ENCODE results near the gene NHSL1.
A peak's percentile ranks its signal among the peaks of the same experiment; 100 is the strongest.

Gene NHSL1

DNA sequence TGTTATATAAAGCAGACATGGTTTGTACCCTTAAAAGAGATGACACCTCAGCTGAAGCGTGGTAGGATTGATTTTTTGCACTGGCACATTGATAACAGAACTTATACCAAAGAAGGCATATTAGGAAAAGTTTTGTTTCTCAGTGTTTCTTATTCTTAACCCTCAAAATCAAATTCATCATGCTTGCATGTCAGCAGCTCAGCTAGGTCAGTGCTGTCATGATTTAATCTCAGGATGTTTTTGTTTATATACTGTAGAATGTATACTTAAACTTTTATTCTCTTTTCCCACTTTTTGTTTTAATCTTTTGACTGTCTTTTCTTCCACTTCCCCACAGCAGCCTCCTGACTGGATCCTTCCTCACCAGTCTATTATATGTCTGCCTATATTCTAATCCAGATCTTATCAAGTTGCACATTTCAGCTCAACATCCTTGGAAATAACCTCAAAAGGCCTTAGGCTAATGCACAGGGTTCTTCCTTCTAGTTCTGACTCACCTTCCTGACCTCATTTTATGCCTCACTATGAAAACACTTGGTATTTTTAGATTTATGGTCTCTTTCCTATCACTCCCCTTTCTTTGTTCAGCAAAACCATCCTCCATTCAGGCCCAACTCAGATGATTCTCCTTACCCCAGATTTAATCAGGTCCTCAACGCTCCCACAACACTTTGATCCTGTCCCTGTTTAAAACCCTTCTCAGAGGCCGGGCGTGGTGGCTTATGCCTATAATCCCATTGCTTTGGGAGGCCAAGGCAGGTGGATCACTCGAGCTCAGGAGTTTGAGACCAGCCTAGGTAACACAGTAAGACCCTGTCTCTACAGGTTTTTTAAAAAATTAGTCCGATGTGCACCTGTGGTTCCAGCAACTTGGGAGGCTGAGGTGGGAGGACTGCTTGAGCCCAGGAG is 88.1 kb downstream of the NHSL1 start:
- H3K4me3 ChIP-seq (ENCODE audit: low read depth, low read length) = no peak overlapping the region
- TF ChIP-seq CTCF (IDR thresholded peaks at IDR 0.05; ENCODE audit: low read depth, low read length) = no peak

DNA sequence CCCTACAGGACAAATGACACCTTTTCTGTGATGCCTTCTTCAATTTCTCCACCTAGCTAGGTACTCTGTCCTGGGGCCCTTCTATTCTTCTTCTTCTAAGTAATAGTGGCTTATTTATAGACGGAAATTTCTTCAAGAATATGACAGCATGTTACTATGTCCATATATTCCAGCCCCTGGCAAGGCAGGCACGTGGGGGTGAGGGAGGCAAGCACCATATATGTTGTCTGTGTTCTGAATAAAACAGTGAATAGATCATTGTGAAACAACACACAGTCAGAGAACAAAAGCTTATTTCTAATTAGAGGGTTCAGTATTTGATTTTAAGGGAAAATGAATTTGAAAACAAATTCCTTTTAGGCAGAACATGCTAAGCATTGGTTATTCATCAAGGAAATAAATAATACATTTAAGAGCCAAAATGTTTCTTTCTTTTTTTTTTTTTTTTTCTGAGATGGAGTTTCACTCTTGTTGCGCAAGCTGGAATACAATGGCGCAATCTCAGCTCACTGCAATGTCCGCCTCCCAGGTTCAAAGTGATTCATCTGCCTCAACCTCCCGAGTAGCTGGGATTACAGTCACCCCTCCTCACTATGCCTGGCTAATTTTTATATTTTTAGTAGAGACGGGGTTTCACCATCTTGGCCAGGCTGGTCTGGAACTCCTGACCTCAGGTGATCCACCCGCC is 89.1 kb downstream of the NHSL1 start:
- no peak for TF ChIP-seq CTCF (IDR thresholded peaks at IDR 0.05; ENCODE audit: low read depth, low read length)
- no peak overlapping the region for H3K4me3 ChIP-seq (ENCODE audit: low read depth, low read length)

DNA sequence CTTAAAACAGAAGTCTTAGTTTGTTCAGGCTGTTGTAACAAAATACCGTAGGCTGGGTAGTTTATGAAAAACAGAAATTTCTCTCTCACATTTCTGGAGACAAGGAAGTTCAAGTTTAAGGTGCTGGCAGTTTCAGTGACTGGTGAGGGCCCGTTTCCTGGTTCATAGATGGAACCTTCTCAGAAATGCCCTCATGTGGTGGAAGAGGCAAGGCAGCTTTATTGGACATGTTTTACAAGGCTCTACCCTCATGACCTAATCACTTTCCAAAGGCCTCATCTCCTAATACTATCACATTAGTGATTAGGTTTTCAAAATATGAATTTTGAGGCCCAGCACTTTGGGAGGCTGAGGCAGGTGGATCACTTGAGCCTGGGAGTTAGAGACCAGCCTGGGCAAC is 92.9 kb downstream of the NHSL1 start:
- no peak for TF ChIP-seq CTCF (IDR thresholded peaks at IDR 0.05; ENCODE audit: low read depth, low read length)

DNA sequence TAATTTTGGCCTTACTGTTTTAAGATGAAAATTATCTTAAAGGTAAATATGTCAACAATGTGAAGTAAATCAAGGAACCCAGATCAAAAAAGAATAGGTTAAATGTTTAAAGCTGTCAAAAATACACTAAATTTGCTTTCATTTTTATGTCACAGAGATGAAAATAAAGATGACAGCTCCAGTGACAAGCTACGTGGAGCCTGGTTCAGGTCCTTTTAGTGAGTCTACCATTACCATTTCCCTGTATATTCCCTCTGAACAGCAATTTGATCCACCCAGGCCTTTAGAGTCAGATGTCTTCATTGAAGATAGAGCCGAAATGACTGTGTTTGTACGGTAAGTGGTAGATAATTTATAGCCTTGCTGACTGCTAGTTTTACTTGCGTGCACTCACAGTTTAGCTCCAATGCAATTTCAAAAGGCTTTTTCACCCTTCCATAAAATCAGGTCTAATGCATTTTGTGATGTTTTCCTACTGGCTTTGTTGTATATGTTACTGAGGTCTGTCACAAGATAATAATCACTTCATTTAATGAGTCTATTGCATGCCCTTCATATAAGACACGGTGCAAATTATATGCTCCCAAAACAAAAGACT is 93.4 kb downstream of the NHSL1 start:
- H3K4me3 ChIP-seq (ENCODE audit: low read depth, low read length) = no peak overlapping the region
- TF ChIP-seq CTCF (IDR thresholded peaks at IDR 0.05; ENCODE audit: low read depth, low read length) = no peak

More for the DNA sequence above, 92.9 kb downstream of the NHSL1 start:
- H3K4me3 ChIP-seq (ENCODE audit: low read depth, low read length) = no peak overlapping the region

DNA sequence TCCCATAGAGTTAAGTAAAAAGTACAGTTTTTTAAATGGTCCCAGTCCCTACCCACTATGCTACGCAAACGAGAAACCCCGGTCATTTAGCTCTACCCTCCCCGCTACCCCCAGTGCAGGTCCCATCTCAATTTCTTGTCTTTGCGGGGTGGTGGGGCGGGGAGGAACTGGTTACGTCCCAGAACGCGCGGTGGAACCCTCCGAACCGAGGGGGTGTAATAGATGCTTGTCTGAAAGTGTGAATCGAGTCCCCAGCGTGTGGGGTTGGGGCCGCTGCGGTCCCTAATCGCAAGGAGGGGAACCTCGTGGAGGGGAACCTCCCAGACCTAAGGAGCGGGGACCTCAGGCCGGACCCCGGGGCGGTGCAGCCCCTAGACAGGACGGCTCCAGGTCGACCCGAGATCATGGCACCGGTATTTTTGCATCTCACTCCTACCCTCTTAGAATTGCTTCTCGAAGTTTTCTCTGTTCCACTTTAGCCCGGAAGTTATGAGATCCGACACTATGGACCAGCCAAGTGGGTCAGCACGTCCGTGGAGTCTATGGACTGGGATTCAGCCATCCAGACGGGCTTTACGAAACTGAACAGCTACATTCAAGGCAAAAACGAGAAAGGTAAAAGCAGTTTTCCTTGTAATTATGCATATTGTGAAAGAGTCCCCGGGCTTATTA is 94.5 kb downstream of the NHSL1 start:
- TF ChIP-seq CTCF (IDR thresholded peaks at IDR 0.05; ENCODE audit: low read depth, low read length) = no peak
- H3K4me3 ChIP-seq (ENCODE audit: low read depth, low read length) = peak overlapping the region; percentile 84

DNA sequence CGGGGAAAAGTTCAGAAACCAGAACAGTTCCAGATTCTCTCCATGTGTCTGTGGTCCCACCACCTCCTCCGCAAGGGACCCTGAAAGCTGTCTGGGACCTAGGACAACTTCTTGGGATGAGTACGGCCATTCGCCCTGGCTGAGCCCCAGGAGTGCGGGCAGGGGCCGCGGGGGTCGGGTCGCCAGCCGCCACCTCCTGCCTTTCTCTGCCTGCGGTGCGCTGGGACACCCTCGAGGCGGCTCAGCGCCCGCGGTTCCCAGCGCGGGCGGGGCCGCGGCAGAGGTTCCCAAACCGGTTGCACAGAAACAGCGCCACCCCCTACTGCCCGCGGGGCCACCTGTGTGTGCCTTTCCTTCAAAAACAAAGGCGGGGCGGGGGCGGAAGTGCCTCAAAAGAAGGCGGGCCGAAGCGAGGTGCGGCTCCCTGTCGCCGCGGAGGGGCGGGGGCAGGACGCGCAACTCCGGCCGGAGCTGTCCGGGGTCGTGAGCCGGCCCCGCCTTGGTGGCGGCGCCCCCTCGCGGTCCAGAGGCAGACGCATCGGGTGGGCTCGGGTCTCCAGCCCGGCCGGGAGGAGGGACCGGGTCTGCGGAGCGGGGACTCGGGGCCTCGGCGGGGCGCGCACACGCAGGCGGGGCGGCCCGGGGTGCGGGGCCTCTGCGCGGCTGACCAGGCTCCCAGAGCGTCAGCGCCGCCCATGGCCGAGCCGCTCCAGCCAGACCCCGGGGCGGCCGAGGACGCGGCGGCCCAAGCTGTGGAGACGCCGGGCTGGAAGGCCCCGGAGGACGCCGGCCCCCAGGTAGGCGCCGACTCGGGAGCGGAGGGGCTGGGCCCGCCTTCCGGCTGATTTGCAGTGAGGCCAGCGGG is 95.3 kb downstream of the NHSL1 start, which contains the start of gene HEBP2:
Gene HEBP2 (plus strand): TSS at position 423 of the 865 bp plus-strand sequence. CDS start 273 bp downstream, at position 696.
- TF ChIP-seq CTCF (IDR thresholded peaks at IDR 0.05; ENCODE audit: low read depth, low read length) = 0 out of 2 replicates have a peak, but pooled peaks have one; percentile 23
- H3K4me3 ChIP-seq (ENCODE audit: low read depth, low read length) = peak within 1 kb of the TSS; percentile 84

All from WI38 (cell line).